Left ventricle myocardium inferior (tissue), 1 donor: ENCODE data around the gene ZNF213. TPM values are rescaled to one million over a fixed set of nuclear protein-coding genes. Genes with fewer than 3 reads are reported as not detected.

Source experiments
- DNase-seq: peaks from one replicate; pipeline ENCODE4 v3.0.0-alpha.2; 2020
- H3K27ac ChIP-seq: fragments of 200-600 bp; replicated peaks from 2 replicates; pipeline ENCODE4 v1.8.0; 2021
- H3K27me3 ChIP-seq: fragments of 200-600 bp; 2 replicates; pipeline ENCODE4 v1.8.0; 2021; ENCODE audit warnings: low read depth
- H3K36me3 ChIP-seq: fragments of 200-600 bp; 2 replicates; pipeline ENCODE4 v1.8.0; 2021
- H3K4me1 ChIP-seq: fragments of 200-600 bp; 2 replicates; pipeline ENCODE4 v1.8.0; 2021
- H3K4me3 ChIP-seq: fragments of 200-600 bp; 2 replicates; pipeline ENCODE4 v1.8.0; 2021; ENCODE audit warnings: mild to moderate bottlenecking, moderate library complexity
- H3K9me3 ChIP-seq: fragments of 200-600 bp; replicated peaks from 2 replicates; pipeline ENCODE4 v1.8.0; 2021
- intact Hi-C: fragments of 100-400 bp; cut with micrococcal nuclease; formaldehyde crosslinking; loops from one replicate; pipeline ENCODE4 v1.11.0; 2022
- total RNA-seq: library from RNA; stranded (reverse); fragmentation: NEBNext Ultra II Directional; extraction: Animal tissue kit (Norgen Biotek cat#: 25700); gene quantifications from one replicate; pipeline ENCODE4 v1.2.1, GENCODE V29; 2021
- TF ChIP-seq, protein P1 (sequence below): fragments of 200-600 bp; IDR thresholded peaks from 2 replicates; pipeline ENCODE4 v1.8.0; 2021; ENCODE audit warnings: antibody characterized with exemption, mild to moderate bottlenecking, borderline replicate concordance
- donor health status: DM: no; HTN: yes; CAD: no; lungs with severe emphysema.

The ZNF213 gene
- total RNA-seq, 1 donor from 2014 or later, result 6.2 TPM

DNA sequence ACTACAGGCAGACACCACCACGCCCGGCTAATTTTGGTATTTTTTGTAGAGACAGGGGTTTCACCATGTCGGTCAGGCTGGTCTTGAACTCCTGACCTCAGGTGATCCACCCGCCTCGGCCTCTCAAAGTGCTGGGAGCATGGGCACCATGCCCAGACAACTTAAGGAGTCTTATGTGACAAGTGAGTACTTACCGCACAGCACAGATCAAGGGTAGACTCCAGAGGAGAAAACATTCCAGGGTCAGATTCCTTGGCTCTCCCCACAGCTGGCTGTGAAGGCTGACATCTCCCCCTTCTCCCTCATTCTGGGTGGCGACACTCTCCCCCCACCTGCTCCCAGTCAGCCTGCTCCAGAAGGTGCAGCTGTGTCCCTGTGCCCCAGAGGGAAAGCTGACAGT, 46.4 kb upstream of the ZNF213 start:
- Histone ChIP-seq H3K4me3 (no peak overlapping the region), H3K9me3 (no peaks in the 10 kb centered on the region), H3K27ac (peak overlapping the region; percentile 92), H3K4me1 (peaks cover 32% of the 10 kb centered on the region), H3K27me3 (peaks cover 22% of the 10 kb centered on the region), H3K36me3 (no peaks in the 10 kb centered on the region)
- intact Hi-C loops, result no loop called here
- DNase-seq, result no peak
- TF ChIP-seq, protein P1, sequence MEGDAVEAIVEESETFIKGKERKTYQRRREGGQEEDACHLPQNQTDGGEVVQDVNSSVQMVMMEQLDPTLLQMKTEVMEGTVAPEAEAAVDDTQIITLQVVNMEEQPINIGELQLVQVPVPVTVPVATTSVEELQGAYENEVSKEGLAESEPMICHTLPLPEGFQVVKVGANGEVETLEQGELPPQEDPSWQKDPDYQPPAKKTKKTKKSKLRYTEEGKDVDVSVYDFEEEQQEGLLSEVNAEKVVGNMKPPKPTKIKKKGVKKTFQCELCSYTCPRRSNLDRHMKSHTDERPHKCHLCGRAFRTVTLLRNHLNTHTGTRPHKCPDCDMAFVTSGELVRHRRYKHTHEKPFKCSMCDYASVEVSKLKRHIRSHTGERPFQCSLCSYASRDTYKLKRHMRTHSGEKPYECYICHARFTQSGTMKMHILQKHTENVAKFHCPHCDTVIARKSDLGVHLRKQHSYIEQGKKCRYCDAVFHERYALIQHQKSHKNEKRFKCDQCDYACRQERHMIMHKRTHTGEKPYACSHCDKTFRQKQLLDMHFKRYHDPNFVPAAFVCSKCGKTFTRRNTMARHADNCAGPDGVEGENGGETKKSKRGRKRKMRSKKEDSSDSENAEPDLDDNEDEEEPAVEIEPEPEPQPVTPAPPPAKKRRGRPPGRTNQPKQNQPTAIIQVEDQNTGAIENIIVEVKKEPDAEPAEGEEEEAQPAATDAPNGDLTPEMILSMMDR, result no peak

DNA sequence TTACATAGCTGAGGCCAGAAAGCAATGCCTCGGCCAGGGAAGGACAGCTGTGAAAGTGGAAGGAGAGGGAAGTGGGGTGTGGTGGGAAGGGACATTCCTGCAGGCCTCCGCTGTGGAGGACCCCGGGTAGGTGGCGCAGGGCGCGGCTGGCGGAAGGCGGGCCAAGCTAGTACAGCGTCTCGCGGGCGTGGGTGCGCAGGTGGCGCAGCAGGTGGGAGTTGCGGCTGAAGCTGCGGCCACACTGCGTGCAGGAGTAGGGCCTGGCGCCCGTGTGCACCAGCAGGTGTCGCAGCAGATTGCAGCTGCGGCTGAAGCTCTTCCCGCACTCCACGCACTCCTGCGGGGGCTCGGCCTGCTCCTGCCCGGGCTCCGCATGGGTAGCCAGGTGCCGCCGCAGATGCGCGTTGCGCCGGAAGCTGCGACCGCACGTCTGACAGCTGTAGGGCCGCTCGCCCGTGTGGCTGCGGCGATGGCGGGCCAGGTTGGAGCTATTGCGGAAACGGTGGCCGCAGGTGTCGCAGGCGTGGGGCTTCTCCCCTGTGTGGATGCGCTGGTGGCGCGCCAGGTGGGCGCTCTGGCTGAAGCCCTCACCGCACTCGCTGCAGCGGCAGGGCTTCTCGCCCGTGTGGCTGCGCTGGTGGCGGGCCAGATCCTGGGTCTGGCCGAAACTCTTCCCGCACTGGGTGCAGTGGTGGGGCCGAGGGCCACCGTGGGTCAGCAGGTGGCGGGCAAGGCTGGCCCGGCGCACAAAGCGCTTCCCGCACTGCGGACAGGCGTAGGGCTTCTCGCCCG, 45.7 kb upstream of the ZNF213 start:
- Histone ChIP-seq H3K27me3 (peaks cover 27% of the 10 kb centered on the region), H3K27ac (peak overlapping the region; percentile 92), H3K36me3 (no peaks in the 10 kb centered on the region), H3K9me3 (no peaks in the 10 kb centered on the region), H3K4me1 (peaks cover 32% of the 10 kb centered on the region), H3K4me3 (no peak overlapping the region)
- TF ChIP-seq, protein P1, result no peak
- intact Hi-C loops, result no loop called here
- no peak for DNase-seq

DNA sequence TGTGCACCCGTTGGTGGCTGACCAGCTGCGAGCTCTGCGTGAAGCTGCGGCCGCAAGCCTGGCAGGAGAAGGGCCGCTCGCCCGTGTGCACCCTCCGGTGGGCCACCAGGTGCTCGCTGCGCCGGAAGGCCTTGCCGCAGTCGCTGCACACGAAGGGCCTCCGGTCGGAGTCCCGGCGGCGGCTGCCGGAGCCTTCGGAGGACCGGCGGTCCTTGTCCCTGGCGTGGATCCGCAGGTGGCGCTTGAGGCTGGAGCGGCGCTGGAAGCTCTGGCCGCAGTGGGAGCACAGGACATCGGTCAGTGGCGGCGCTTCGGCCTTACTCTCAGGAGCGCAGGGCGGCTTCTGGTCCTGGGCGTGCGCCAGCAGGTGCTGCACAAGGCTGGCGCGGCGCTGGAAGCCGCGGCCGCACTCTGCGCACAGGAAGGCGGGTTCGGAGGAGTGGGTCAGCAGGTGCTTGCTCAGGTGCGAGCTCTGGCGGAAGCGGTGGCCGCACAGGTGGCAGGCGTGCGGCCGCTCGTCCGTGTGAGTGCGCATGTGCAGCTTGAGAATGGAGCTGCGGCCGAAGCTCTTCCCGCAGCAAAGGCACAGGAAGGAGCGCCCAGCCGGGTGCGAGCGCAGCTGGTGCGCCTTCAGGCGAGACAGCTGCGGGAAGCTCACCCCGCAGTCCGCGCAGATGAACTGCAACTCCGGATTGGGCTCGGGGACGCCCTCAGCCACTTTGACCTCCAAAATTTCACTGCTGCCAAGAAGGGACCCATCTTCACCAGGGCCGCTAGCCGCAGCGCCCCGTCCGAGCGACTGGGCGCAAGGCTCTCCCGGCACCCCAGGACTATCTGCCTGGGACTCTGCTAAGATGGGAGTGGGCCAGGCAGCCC, 44.9 kb upstream of the ZNF213 start:
- no peak for DNase-seq
- Histone ChIP-seq H3K9me3 (no peaks in the 10 kb centered on the region), H3K4me3 (no peak overlapping the region), H3K36me3 (no peaks in the 10 kb centered on the region), H3K27me3 (peaks cover 27% of the 10 kb centered on the region), H3K27ac (no peak overlapping the region), H3K4me1 (peaks cover 32% of the 10 kb centered on the region)
- TF ChIP-seq, protein P1, result no peak
- intact Hi-C loops, result no loop called here

DNA sequence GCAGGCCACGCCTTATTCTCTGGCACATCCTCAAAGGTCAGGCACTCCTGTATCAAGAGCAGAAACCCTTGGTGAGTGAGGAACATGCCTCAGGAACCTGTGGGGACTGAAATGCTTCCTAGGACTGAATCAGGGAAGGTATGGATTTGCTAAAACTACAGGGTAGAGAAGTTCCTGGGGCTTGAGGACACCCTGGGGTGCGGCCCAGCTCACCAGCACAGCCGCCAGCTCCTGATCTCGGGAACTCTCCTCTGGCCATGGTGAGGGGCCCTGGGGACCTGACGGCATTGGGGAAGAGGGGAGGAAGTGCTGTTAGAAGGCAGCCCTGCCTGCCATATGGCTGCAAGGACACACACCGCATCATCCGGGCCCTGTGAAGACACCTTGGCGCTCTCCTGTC, 43.3 kb upstream of the ZNF213 start:
- intact Hi-C loops, result no loop called here
- Histone ChIP-seq H3K27ac (no peak overlapping the region), H3K4me3 (no peak overlapping the region), H3K9me3 (no peaks in the 10 kb centered on the region), H3K4me1 (peaks cover 20% of the 10 kb centered on the region), H3K36me3 (no peaks in the 10 kb centered on the region), H3K27me3 (peaks cover 27% of the 10 kb centered on the region)
- TF ChIP-seq, protein P1, result no peak
- no peak for DNase-seq

DNA sequence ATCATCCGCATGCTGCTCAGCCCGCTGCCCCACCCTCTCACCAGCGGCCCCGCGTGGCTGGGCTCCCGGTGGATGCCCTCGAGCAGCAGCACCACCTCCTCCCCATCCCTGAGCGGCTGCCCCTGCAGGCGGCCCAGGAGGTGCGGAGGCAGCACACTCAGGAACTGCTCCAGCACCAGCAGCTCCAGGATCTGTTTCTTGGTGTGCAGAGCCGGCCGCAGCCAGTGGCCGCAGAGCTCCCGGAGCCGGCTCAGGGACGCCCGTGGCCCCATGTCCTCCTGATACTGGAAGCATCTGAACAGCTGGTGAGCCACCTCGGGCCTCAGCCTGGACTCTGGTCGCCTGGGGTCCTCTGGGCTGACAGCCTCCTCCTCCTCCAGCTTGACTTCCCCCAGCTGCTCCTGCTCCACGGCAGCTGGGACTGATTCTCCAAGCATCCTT, 42.3 kb upstream of the ZNF213 start:
- intact Hi-C loops, result no loop called here
- no peak overlapping the region for H3K4me3 ChIP-seq
- H3K27ac ChIP-seq, result no peak overlapping the region
- DNase-seq, result no peak
- H3K27me3 ChIP-seq, result peaks cover 27% of the 10 kb centered on the region
- no peaks in the 10 kb centered on the region for H3K9me3 ChIP-seq
- H3K4me1 ChIP-seq, result peaks cover 10% of the 10 kb centered on the region
- H3K36me3 ChIP-seq, result no peaks in the 10 kb centered on the region
- TF ChIP-seq, protein P1, result no peak
